ENCODE measurements around the gene NR1H3.
"Not testable (repeated sequence)": the region's sequence is repeated elsewhere in the genome, so short reads cannot be mapped to it uniquely, and the experiment has no call there.

Gene NR1H3

GRCh38 chr11:47305734-47306483, 48.1 kb downstream of the NR1H3 start:
- no peak for DNase-seq (ENCODE audit: low read depth in 2 of 2)

GRCh38 chr11:47306484-47306844, 48.7 kb downstream of the NR1H3 start:
- DNase-seq (ENCODE audit: low read depth in 2 of 2): no peak

GRCh38 chr11:47308050-47308823, 50.4 kb downstream of the NR1H3 start:
- no peak for DNase-seq (ENCODE audit: low read depth in 2 of 2)

GRCh38 chr11:47314992-47315391, 57.2 kb downstream of the NR1H3 start:
- DNase-seq (ENCODE audit: low read depth in 2 of 2): no peak

- not testable (repeated sequence) for DNase-seq (ENCODE audit: low read depth in 2 of 2)
These were observed 58.7 kb downstream of the NR1H3 start for GRCh38 chr11:47316501-47316900.

GRCh38 chr11:47317064-47317828, 59.5 kb downstream of the NR1H3 start:
- no peak for DNase-seq (ENCODE audit: low read depth in 2 of 2)

- no peak for DNase-seq (ENCODE audit: low read depth in 2 of 2)
These were observed 60.4 kb downstream of the NR1H3 start for GRCh38 chr11:47318166-47318565.

All from stimulated activated CD4-positive, alpha-beta T cell treated with anti-CD3 and anti-CD28 coated beads, Interleukin-12 subunit alpha, Interleukin-12 subunit beta, amount 100 ng/mL, for 24 hours (primary cell).